Stimulated activated CD4-positive, alpha-beta T cell treated with anti-CD3 and anti-CD28 coated beads, TNF-alpha, amount 100 ng/mL, for 1 hour (primary cell): ENCODE data around the gene CCBE1.

Source experiments
- DNase-seq, 3 donors: peaks; one replicate each; pipeline ENCODE4 v3.0.0-alpha.2; 2020; ENCODE audit warnings: low read depth in 3 of 3, low spot score in 1 of 3

CCBE1 gene

DNA sequence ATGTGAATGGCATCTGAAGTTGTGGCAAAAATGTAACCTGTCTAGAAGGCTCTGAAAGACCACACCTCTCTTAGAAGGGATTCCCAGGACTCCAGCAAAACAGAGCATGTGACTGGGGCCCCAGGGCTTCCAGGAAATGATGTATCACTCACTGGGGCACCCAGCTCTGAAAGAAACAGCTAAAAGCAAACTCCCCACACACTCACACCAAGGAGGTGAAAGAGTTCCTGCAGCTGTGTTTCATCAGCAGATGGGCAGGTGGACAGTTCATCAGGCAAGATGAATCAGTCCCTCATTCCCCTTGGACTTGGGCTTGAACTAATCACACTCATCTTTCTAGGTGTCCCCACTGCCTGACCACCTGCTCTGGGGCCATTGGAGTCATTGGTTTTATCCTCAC, 76.2 kb downstream of the CCBE1 start:
- DNase-seq: no peak

DNA sequence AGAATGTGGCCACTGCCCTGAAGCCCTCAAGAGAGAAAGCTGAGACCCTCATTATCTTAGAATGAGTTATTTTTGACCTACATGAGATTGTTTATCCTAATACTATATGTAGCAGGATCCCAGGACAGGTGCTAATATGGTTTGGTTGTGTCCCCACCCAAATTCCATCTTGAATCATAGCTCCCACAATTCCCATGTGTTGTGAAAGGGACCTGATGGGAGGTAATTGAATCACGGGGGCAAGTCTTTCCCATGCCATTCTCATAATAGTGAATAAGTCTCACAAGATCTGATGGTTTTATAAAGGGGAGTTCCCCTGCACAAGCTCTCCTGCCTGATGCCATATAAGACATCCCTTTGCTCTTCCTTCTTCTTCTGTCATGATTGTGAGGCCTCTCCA, 76.8 kb downstream of the CCBE1 start:
- no peak for DNase-seq

DNA sequence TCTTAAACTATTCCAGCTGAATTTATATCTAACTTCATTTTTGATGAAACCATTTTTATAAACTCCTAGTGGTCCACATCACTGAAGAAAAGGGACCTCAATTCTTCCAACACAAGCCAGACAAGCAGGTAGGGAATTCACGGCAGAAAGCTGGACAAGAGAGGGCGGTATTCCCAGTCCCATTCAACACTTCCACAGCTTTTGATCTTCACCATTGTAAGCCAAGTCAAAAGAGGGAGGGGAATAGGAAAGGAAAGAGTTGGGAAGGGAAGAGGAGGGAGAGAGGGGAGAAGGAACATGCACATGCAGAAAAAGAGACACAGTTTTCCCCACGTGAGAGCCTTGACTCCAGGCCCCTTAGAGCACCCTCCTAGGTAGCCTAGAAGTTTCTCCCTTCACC, 77.4 kb downstream of the CCBE1 start:
- DNase-seq: no peak

DNA sequence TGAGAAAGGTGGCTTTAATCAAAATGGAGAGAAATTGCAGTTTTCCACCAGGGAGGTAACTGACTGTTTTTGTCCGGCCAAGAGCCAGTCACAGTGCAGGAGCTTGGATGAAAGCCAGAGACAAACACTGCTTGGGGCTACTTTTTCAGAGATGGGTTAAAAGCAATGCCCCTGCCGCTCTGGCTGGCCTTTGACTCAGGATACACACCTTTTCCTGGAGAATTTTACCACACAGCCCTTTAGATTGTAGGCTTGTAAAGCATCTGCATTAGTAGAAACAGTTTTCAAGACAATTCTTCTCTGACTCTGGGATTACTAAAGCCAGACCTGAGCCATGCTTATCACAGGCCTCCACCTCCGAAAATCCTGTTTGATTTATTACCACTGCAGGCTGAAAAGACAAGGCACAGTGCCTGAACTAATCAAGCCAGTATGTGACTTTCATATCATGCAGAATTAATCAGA, 79.7 kb downstream of the CCBE1 start:
- no peak for DNase-seq

DNA sequence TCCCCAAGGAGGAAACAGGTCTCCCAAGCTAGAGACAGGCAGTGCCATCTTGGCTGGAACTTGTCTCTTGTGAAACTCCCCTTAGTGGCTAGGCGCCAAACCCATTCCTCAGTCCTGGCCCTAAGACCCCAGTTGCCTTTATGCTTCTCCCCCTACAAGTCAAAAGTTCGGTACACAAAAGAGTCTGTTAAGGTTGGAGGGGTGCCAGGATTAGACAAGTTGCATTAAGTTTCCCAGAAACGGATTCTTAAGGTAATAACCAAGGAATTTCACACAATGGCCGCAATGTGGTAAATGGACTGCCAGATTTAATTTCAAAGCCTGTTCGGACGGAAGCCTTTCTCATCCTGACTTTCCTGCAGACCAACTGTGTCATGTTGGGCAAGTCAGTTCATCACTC, 80.7 kb downstream of the CCBE1 start:
- DNase-seq: no peak

DNA sequence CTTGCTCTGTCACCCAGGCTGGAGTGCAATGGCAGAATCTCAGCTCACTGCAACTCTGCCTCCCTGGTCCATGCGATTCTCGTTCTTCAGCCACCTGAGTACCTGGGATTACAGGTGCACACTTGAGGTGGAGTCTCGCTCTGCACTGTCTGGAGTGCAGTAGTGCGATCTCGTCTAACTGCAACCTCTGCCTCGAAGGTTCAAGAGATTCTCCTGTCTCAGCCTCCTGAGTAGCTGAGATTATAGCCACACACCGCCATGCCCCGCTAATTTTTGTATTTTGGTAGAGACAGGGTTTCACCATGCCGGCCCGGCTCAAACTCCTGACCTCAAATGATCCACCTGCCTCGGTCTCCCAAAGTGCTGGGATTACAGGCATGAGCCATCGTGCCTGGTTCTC, 83.3 kb downstream of the CCBE1 start:
- DNase-seq: no peak

DNA sequence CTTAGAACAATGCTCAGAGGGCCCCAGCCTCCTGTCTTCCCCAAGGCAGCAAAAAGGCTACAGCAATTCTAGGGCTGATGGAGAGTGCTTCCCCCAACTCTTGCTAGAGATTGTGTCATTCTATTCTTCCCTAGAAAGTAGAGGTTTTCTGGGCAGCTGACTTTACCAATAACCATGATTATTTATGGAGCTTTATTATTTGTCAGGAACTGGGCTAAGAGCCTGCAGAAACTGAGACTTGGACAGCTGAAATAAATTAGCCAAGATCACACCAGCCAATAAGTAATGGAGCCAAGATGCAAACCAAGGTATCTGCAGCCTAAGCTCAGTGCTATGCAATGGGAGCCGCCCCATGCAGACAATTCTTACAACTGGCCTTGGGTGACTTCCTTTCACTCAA, 84.8 kb downstream of the CCBE1 start:
- no peak for DNase-seq

DNA sequence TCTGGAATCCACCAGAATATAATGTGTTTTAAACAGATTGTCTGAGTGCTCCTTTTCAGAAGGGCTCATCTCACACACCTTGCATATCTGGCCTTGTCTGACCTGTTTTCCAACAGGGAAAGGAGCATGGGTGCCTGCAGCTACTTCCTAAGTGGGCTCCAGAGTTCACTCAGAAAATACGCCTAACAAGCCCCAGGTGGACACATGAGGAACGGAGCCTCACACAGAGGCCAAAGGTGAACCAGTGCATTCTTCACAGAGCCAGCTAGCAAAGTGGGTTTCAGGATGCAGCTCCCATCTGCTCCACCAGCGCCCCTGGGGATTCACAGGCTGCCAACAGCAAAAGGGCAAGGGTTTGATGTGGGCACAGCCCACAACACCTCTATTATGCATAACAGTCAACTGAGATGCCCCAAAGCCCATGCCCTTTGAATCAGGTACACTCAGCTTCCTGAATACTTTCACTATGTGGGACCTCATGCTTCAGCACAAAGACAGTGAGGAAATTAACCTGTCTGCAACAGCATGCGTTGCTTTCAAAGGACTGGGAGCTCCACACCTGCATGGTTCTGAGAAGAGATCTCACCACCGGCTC, 86.6 kb downstream of the CCBE1 start:
- no peak for DNase-seq

DNA sequence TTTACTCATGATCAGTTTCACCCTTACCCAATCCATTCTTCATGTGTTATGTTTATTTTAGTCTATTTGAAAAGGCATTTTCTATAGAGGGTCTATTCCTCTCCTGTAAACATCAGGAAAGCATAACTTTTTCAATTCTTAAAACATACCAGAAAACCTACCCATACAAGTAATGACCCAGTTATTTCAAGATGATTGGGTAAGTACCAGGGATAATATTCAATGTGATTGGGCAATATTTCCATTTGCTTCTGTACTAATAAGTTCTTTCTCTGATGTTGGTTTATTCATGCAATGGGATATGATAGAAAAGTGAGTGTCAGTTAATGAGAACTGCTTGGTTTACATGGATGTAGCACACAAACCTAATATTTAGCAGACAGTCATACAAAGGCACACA, 87.6 kb downstream of the CCBE1 start:
- no peak for DNase-seq

DNA sequence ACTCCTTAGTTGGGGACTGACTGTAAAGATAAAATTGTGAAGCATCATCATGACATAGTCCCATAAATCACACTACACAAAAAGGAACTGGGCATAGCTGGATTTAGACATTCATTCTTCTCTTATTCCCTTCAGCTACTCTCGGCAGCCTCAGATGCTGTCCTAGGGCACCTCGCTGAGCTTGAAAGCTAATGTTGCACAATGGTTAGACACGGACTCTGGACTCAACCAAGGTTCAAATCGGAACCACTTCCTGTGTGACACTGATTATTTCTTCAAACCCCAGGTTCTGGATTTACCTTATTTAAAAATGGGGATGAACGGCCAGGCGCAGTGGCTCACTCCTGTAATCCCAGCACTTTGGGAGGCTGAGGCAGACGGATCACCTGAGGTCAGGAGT, 89.8 kb downstream of the CCBE1 start:
- DNase-seq: no peak

DNA sequence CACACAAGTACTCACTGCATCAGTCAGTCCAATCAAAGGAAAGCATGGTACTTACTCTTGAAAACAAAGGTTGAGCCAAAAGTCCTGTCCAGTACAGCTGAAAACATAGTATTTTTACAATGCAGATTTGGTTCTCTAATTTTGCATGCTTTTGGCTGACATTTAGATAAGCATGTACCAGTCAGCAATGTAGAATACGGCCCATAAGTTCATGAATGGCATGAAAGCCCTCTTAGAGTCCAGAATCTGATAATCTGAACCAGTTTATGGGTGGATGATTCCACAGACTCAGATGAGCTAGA, 90.2 kb downstream of the CCBE1 start:
- no peak for DNase-seq

DNA sequence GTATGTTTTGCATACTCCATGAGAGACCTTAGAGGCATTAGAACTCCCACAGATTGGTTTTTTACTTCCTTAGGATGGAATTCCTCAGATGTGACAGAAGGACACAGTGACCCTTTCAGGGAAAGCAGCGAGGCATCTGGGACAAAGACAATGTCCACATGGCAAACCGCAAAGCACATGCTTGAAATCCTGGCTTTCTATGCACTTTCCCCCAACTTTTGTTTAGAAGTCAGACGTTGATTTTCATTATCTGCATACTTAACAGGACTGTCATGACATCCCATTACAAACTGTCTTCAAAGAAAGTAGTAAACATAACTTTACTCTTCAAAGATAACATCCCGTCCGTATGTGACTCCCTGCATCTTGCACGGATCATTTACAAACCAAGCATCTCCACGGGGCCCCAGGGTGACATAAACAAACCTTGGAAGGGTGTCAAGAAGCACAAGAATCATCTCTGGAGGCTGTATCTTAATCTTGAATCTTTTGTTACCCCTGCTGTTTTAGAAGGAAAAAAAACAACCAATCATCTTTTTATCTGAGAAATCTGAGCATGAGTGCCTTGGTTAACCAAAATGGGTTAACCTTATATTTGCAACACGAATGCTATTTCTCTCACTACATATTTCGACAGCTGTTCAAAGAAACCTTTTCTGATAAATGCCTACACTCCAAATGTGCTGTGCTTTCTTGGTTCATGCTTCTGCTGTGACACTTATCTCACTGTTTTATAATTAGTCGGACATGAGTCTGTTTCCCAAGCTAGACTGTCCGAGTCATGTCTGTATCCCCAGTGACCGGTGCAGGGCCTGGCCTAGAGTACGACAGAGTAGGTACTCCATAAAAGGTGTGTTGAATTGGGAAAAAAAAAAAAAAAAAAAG, 90.8 kb downstream of the CCBE1 start:
- DNase-seq: no peak

DNA sequence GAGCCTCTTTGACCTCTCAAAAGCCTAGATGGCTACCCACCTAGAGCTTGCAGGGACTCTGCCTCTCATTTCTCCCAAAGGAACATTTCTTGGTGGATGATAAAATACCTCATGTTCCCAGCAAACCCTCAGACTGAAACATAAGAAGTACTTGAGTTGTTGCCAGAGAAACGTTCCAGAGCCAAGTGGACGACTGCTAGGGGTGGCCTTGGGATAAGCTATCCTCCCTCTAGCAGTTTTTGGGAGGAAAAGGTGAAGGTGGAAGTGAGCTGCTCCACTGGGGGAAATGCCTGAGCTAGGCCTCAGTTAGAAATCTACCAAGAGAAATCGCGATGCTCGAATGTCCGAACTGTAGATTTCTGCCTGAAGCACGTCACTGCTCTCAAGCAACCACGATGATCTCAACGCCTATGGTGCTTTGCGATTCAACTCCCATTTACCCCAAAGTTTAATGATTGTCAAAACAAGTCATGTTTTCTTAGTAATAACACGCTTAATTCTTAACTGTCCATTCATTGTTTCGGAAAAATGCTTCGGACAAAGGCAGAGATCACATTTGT, 91.5 kb downstream of the CCBE1 start:
- no peak for DNase-seq

DNA sequence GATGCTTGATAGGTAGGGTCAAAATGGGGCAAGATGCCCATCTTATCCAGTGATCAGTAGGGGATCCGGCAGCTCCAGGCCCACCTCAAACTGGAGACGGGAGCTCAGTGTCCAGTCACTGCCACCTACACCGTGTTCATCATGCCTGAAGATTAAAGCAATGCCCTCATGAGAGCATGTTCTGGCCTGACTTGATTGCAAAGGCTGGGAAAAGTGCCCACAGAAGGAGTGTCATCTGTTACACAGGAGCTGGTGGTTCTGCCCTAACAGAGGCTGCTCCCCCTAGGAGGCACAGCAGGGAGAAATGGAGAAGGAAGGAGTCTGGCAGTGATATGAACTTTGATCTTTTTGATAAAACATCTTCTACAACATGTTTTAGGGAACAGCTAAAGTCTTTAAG, 92.3 kb downstream of the CCBE1 start:
- DNase-seq: no peak

DNA sequence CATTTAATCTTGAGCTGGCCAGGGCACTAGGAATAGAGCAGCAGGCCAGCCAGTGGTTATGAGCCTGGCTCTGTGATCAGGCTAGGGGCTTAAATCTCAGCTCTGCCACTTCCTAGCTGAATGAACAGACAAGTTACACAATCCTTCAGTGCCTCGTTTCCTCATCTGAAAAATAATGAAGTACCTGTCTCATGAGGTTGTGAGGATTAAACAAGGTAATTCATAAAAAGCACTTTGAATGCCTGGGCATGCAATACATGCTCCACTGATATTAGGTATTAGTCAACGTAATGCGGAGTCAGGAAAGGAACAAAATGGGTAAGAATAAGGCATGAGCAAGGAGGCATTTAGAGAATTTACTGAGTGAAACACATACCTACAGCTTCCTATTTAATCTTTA, 100.2 kb downstream of the CCBE1 start:
- DNase-seq: no peak

DNA sequence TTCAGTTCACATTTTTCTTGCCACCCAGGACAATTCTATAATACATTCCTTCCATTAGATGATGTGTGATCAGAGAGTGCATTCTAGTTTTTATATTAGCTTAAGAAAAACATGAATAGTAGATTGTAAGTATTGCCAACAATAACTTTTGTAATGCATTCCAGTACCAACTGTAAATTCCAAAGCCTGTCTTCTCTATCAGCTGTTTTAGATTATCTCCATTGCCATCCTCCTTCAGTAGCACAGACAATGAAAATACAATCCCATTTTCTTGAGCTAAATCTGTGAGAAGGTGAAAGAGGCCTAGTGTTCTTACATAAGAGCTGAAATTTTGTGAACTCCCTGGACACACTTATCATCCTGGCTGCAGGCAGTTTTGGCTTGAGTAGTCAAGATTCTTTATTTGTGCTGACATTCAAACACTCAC, 103.9 kb downstream of the CCBE1 start:
- DNase-seq: no peak

DNA sequence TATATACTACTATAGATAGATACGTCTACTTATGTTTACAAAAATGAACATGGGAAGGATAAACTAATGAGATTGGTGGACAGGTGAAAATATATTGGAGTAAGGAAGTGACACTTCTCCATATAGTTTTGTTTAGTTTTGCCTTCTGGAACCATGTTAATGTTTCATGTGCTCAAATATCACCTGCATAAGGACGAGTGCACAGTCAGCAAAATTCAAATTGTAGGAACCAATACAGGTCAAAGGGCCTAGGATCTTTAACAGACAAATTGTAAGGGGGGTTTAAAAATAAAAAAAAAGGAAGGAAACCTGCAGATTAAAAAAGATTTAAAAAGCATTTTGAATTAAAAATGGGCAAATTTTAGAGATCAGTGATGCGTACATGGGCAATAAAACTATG, 104.6 kb downstream of the CCBE1 start:
- DNase-seq: no peak

DNA sequence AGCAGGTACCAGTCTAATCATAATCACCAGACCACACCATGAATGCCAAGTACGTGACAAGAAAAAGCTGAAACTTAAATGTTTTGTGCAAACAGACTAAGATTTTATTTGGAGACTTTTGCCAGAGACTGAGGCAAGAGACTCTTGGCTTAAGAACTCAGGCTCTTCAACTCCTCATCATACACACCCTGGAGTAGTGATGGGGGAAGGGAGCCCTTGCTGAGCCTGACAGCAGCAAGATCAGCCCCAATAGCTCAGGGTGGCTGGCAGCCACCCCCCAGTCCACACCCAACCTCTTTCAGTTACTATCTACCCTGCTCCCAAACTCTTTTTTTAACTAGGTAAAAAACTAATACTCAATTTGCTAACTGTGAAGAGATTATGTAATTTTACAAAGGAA, 114.8 kb downstream of the CCBE1 start:
- DNase-seq: no peak

DNA sequence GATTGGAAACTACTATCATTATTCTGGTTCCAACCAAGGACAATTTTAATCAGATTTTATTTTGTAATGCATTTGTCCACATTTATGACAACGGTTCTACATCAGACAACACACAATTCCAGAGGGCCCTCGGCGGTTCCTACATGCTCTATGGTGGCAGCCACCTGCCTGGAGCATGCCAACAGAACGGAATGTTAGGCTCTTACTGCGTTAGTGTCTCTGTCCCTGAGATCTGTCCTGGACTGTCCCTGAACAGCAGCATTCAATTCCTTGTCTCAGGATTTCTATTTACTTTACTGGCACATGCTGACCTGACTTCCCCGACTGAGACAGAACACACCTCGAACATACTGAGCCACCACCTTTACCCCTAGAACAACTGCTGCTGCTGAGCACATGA, 117.7 kb downstream of the CCBE1 start:
- DNase-seq: no peak

DNA sequence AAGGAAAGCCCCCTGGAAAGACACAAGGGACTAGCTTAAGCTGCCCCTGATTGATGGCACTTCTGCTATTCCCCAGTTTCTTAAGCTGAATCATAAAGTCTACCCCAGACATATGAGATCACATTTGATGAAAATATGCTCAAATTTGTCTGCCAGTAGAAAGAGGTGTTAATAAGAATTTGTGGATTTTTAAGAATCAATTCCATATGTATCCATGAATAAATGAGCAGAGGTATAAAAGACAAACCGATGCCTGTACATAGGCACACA, 119.9 kb downstream of the CCBE1 start:
- no peak for DNase-seq

DNA sequence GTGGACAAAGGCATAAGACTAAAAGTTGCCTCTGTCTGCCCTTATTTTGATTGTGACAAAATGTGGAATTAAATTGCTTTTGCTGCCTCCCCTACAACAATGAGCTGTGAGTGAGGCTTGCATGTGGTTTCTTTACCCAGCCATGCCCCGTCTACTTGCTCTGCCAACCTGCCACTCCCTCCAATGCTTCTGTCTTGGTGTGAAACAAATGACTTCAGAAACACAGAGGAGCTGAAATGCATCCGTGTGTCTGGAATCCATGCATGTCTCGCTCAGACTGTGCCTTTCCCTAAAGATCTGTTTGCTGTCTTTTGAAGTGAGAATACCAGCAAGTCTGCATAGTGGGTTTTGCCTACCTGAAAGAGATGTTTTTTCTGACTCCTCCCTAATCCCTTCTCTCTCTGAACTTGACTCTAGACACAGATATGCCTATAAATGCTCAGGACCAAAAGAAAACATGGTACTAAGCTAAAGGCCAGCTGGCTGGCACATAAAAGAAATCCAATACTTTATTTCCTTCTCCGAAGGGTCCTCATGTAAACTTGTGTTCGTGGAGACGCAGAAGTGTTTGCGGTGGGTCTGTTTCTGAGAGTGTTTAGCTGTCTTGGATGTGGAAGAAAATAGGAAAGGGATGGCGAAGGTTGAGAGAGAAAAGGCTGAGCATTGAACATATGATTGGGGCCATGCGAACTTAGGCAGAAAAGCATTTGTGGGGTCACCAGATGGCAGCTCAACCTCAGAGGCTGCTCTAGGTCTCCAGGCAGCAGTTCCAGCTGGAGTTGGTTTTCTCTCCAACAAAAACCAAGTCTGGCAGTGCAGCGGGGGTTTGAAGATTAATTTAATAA, 120.5 kb downstream of the CCBE1 start:
- DNase-seq: no peak

DNA sequence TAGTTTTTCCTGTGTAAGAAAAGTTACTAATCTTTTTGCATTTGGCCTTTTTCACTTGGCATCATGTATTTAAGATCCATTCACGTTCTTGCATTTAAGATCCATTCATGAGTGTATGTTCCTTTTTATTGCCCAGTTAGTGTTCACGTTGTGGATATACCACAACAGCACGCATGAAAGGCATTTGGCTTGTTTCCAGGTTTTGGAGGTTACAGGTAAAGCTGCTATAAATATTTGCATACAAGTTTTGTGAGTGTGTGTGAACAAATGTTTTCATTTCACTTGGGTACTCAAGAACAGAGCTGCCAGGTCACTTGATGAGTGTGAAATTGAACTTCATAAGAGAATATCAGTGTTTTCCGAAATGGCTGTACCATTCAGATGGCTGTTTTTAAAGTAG, 121.2 kb downstream of the CCBE1 start:
- DNase-seq: no peak
